HG02763 (cell line): Measurements from ENCODE around the gene DDB1.
A peak's percentile ranks its signal among the peaks of the same experiment; 100 is the strongest.

Experiments used
- ATAC-seq: cut with Tn5 transposase; IDR thresholded peaks from one replicate; pipeline ENCODE4 v1.9.1; 2021; ENCODE audit warnings: mild to moderate bottlenecking, moderate library complexity; ENCODE audit not compliant: unreplicated experiment

The DDB1 gene

GRCh38 chr11:61298663-61299244 lies 34.2 kb downstream of the DDB1 start:
- no peak for ATAC-seq

GRCh38 chr11:61297746-61298145 lies 35.2 kb downstream of the DDB1 start:
- no peak for ATAC-seq

DNA sequence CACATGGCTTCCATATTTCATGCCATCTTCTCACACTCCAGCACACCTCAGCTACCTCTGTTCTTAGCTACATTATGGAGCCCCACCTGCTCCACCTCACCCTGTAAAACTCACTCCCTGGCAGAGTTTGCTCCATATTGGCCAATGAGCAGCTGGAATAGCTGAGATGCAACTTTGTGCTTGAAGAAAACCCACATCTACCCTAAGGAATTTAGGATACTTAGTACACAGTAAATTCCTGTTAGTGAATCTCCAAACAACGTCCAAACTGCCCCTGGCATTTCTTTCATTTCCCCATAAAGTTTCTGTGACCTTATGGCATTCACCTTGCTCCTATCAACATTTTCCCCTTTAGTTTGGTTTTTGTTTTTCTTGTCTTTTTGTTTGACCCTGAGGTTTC lies 35.6 kb downstream of the DDB1 start:
- ATAC-seq, result no peak

DNA sequence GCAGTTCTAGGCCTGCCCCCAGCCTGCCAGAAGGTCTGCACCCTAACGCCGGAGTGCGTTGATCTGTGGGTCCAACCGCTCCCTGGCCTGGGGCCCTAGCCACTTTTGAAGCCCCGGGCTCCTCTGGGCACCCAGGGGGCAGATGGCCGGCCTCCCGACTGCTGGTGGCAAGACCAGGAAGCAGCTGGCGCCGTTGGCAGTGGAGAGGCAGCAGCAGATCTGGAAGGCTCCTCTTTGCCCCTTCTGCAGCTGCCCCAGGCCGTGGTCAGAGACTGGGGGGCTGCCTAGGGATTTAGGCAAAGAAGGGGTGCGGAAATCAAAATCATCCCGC lies 37.3 kb downstream of the DDB1 start:
- no peak for ATAC-seq

- ATAC-seq, result peak; percentile 58
These were observed 37.9 kb downstream of the DDB1 start, which contains the start of gene VWCE for GRCh38 chr11:61294717-61295595. VWCE (minus strand) TSS chr11:61295316; CDS start chr11:61295037, 279 bp downstream.

- ATAC-seq, result peak; percentile 16
These were observed 38.8 kb downstream of the DDB1 start for GRCh38 chr11:61293867-61294716.

GRCh38 chr11:61292356-61292755 lies 40.5 kb downstream of the DDB1 start:
- no peak for ATAC-seq

GRCh38 chr11:61290905-61291690 lies 41.8 kb downstream of the DDB1 start:
- no peak for ATAC-seq

DNA sequence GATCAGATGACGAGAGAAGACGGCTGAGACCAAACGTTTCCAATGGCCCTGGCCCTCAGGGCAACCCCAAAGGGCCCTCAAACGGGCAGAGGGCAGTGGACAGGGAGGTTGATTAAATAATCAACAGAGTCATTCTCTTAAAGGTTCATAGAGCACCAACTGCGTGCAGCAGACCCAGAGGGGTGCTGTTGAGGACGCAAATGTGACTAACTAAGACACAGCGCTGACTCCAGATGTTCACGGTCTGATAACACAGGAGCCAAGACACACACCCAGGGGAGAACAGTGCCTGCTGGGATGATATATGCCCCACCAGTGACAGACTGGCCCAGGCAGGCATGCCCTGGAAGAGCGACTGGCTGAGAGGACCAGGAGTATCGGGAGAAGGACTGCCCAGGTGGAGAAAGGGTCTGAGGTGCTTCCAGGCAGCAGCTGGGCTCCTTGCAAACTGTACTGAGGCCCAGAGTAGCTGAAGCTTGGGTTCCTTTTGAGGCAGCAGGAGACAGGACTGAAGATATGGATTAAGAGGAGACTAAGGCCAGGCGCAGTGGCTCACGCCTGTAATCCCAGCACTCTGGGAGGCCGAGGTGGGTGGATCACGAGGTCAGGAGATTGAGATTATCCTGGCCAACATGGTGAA lies 45.4 kb downstream of the DDB1 start:
- ATAC-seq, result no peak

DNA sequence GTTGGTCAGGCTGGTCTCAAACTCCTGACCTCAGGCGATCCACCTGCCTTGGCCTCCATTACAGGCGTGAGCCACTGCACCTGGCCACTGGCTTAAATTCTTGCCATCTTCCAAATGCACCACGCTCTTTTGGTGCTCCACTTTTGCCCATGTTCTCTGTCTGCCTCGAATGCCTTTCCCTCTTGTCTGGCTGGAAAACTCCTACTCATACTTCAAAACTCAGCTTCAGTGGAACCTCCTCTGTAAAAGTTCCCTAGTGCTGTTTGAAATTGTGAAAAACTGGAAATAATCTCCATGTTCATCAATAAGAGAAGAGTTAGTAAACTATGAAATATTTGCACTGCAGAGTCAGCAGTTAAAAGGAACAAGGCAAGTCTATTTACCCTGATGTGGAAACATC lies 49.3 kb downstream of the DDB1 start:
- ATAC-seq, result no peak

- no peak for ATAC-seq
These were observed 51.2 kb downstream of the DDB1 start for GRCh38 chr11:61281581-61282250.

DNA sequence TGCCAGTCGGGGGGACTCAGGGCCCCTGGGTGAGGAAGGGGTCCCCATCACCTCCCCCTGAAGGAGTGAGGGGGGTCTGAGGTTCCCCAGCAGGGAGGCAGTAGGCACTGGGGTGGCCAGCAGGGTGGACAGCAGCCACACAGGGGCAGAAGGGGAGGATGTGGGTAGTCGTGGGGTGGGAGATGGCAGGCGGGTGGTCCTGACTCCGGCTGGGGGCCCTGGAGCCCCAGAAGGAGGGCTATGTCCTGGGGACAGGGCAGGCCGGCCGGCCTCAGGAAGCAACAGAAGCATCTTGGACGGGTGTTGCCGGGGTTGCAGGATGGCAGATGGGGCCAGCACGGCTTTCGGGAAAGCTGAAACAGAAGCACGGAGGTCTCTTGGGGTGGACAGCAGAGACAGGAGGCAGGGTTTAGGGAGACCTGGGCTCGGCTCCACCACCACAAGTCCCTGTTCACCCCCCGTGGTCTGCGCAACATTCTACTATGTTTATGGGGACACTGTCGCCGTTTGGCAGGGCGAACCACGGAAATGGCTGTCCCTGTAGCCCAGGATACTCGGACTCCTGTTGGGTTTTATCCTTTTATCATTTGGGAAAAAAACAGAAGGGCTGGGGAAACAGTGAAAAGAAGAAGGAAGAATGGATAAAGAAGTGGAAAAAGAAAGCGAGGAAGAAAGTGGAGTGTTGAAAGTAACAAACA lies 51.9 kb downstream of the DDB1 start:
- no peak for ATAC-seq

DNA sequence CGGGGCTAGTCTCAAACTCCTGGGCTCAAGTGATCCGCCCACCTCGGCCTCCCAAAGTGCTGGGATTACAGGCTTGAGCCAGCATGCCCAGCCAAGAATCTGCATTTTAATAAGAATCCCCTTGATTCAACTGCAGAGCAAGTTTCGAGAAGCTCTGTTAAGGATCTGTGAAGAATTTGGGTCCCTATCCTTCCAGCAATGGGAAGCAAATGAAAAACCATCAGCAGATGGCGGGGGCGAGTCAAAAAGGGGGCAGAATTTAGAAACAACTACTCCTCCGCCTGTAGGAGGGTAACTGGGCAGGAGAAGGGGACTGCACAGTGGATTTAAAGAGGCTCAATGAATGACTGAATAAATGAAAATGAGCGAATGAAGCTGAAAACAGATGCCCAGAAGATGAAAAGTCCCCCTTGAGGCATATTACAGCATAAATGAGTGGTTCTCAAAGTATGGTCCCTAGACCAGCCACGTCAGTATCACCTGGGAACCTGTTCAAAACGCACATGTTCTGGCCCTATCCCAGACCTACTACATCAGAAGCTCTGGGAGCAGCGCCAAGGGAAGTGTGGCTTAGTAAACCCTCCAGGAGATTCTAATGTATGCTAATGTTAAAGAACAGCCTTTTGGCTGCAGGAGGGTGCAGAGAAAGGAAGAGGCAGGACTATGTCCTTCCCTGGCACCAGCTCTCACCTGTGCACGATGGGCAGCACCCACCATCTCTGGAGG lies 52.8 kb downstream of the DDB1 start:
- ATAC-seq, result no peak

DNA sequence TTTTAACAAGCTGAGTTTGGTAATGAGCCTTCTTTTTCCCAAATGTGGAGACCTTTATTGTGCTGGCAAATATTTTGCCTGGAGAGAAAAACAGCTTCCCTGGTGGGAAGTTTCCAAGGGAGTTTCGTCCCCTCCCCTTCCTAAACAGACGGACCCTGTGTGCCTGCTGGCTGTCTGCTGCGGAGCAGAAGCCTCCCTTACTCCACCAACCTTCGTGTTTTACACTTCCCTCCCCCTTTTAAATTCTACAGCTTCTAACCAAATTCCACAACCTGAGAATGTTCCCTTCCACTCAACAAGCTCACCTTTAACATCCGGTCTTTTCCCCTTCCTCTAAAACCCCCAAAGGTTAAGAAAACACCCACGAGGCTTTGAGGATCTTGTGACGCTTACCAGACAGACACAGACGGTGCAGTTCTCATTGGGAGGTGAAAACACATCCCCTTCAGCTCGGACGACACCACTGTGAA lies 54.9 kb downstream of the DDB1 start:
- ATAC-seq, result no peak

GRCh38 chr11:61277186-61278000 lies 55.5 kb downstream of the DDB1 start:
- no peak for ATAC-seq

- no peak for ATAC-seq
These were observed 57.7 kb downstream of the DDB1 start for GRCh38 chr11:61275191-61275590.

- no peak for ATAC-seq
These were observed 58.8 kb downstream of the DDB1 start for GRCh38 chr11:61274084-61274483.
